Mesenteric fat pad (tissue), 1 donor: ENCODE results near the gene TEKT5. TPM values are rescaled to one million over a fixed set of nuclear protein-coding genes. Genes with fewer than 3 reads are reported as not detected.
"Not testable (repeated sequence)": the region's sequence is repeated elsewhere in the genome, so short reads cannot be mapped to it uniquely, and the experiment has no call there.

Experiments
- DNase-seq: peaks from one replicate; pipeline ENCODE4 v3.0.0-alpha.2; 2020; ENCODE audit warnings: low spot score
- total RNA-seq: library from RNA; stranded (reverse); fragmentation: NEBNext Ultra II Directional; extraction: Animal tissue kit (Norgen Biotek cat#: 25700); gene quantifications from one replicate; pipeline ENCODE4 v1.2.1, GENCODE V29; 2021
- donor health status: DM: yes; HTN: yes; CAD: no.

Gene TEKT5
- total RNA-seq, 1 donor from 2014 or later = not detected

GRCh38 chr16:10635365-10636021, 59.2 kb downstream of the TEKT5 start:
- DNase-seq = no peak

DNA sequence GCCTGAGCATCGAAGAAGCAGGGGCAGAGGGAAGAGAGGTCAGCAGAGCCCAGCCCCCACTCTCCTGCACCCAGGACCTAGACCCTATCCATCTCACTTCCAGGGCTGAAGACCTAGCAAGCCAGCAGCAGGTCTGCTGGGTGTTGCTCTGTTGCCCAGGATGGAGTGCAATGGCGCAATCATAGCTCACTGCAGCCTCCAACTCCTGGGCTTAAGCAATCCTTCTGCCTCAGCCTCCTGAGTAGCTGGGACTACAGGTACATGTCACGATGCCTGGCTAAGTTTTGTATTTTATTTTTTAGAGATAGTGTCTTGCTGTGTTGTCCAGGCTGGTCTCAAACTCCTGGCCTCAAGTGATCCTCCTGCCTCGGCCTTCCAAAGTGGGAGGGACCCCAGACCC, 61.3 kb downstream of the TEKT5 start:
- not testable (repeated sequence) for DNase-seq

DNA sequence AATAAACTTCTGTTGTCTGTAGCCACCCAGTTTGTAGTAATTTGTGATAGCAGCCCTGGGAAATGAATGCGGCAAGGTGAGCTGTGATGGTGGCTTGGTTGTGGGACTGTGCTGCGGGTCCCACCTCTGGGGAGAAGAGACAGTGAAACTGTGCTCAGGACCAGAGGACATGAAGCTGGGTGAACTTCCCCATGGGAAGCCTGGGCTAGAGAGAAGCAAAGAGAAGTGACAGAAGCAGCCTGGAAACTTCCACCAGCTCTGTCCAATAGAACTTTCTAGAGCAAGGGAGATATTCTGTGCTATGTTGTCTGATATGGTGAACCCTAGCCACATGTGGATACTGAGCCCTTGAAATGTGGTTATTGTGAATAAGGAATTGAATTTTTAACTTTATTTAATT, 62.8 kb downstream of the TEKT5 start:
- no peak for DNase-seq

DNA sequence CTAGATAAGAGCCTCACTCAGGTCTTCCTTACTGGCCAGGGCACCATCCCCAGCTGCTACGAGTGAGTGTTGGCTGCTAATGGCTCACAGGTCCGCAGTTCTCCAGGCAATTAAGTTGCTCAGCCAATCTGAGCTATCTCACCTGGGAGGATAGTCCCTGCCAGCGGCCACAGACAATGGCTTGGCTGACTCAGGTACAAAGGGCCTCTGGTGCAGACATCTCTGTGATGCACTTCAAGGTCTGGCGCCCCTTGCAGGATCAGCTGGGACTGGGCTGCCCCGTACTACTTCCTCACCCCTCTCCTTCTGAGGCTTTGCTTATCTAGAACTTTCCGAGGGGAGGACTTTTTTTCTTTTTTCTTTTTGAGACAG, 65.2 kb downstream of the TEKT5 start:
- DNase-seq = no peak

DNA sequence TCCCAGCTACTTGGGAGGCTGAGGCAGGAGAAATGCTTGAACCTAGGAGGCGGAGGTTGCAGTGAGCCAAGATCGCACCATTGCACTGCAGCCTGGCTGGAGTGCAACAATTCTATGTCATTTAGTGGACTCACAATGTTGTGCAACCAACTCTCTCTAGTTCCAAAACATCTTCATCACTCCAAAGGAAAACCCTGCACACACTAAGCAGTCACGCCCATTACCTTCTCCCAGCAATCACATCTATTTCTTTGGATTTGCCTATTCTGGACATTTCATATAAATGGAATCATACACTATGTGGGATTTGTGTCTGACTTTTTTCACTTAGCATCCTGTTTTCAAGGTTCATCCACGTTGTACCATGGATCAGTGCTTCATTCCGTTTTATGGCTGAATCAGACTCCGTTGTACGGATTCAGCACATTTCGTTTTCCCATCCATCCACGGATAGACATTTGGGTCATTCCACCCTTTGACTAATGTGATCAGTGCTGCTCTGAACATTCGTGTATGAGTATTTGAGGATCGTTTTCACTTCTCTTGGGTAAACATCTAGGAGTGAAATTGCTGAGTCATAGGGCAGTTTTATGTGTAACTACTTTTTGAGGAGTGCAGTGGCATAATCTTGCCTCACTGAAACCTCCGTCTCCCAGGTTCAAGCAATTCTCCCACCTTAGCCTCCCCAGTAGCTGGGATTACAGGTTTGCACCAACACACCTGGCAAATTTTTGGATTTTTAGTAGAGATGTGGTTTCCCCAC, 69.0 kb downstream of the TEKT5 start:
- DNase-seq = no peak

- DNase-seq = no peak
Observed at GRCh38 chr16:10624527-10624926, 70.2 kb downstream of the TEKT5 start.

GRCh38 chr16:10623059-10623458, 71.7 kb downstream of the TEKT5 start:
- no peak for DNase-seq

DNA sequence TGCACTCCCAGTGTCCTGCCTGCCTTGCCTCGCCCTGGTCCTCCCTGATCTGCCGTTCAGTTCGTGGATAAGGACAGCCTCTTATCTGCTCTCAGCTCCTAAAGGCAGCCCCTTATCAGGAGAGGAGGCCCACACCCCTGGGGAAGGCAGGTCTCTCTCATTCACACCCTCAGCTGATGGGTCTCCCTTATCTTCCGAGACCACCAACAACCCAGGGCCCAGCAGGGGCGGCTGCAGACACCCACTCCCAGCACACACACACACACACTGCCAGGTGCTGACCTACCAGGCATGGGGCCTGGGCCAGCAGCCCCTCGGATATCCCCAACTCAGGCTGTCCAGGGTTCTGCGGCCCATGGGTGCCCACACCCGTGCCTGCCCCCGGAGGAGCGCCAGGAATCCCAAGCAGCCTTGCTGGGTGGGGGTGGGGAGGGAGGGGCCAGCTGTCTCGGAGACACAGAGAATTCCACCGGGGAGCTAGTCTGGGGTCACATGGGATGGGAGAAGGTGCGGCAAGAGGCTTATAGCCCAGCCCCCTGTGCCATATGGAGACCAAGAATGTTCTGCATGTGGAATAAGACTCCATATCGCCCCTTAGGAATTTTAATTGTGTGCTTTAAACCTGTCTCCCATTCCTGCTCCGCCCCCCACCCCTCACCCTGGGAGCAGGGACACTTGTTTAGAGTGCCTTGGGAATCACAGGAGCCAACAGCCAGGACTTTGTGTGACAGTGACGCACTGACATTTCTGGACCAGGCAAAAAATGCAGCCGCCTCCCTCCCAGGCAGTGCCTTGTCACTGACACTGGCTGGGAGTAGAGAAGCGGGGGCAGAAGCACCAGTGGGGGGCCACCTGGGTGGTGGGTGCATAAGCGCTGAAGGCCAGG, 72.5 kb downstream of the TEKT5 start:
- no peak for DNase-seq

GRCh38 chr16:10621216-10621949, 73.3 kb downstream of the TEKT5 start:
- DNase-seq = not testable (repeated sequence)

DNA sequence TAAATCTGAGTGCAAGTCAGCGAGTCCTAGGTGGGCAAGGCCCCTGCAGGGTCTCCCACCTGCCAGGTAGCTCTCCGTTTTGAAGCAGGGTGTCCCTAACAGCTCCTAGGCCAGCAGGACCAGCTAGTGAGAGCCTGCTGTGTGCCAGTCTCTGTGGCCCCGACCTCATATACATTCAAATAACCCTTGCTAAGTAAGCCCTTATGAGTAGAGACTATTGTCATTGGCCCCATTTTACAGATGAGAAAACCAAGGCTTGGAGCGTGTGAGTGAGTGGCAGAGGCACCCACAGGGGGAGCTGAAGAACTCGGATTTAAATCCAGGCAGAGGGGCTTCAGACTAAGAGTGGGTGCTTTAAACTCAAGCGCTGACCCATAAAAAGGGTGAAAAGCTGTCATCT, 74.6 kb downstream of the TEKT5 start:
- no peak for DNase-seq

DNA sequence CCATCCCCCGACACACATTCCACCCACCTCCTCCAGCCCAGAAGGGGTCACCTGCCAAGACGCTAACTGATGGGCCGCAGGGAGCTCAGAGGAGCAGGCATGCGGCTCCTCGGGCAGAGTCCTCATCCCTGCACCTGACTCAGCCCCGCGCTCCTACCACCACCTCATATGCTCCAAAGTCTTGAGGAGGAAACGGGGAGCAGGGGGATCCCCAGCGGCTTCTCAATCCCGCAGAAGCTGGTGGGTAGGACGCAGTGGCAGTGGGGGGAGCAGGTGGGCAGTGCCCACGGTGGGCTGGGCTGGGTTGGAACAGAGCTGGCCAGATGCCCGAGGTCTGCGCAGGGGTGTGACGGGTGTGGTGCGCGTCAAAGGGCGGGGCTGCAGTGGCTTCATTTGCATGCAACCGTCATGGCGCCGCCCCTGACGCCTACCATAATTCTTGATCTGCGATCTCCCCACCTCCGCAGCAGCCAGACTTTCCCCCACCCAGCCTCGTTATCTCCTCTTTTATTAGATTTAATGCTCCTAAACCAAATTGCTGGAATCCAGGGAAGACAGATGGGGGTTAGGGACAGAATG, 75.4 kb downstream of the TEKT5 start:
- DNase-seq = no peak

- no peak for DNase-seq
Observed at GRCh38 chr16:10618710-10619209, 76.0 kb downstream of the TEKT5 start.

GRCh38 chr16:10617662-10618420, 76.9 kb downstream of the TEKT5 start:
- DNase-seq = no peak

GRCh38 chr16:10616756-10617640, 77.7 kb downstream of the TEKT5 start:
- no peak for DNase-seq

GRCh38 chr16:10616419-10616755, 78.3 kb downstream of the TEKT5 start:
- DNase-seq = no peak

- no peak for DNase-seq
Observed at GRCh38 chr16:10614685-10615084, 80.0 kb downstream of the TEKT5 start.

DNA sequence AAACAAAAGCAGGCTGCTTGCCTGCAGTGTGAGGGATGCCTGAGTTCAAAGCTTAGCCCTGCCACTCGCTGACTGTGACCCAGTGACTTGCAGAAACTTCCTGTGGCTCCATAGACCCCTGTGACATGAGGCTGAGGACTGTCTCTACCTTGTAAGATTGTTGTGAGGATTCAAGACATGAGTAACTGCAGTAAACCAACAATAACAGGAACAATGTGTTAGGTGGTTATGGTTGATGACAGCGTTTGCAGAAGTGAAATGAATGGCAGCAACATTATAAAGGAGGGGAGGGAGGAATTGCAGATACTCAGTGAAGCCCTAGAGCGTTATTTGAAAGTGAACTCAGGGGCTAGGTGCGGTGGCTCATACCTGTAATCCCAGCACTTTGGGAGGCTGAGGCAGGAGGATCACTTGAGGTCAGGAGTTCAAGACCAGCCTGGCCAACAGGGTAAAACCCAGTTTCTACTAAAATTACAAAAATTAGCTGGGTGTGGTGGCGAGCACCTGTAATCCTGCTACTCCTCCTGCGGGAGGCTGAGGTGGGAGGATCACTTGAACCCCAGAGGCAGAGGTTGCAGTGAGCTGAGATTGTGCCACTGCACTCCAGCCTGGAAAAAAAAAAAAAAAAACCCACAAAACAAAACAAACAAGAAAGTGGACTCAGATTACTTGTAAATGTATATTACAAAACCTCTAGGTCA, 80.8 kb downstream of the TEKT5 start:
- DNase-seq = no peak

DNA sequence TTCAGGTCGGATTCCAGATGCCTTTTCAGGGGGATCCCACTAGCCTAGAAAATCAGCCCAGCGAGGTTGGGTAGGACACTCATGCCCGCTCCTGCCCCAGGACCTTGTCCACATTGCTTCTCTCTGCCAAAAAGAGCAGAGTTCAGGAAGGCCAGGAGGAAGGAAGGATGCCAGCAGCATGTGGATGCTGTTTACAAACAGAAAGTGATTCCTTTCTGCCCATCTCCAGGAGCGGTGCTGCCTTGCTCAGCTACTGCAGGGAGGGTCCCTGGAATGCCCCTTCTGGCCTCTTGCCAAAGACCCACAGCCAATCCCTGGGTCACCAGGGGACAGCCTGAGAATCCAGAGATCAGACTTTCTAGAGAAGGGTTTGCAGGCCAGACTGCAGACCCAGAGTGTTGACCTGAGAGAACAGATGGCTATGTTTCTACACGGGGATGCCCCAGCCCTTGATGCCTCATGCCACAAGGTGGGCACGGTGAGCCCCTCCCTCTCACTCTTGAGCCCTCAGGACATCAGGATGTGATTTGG, 82.0 kb downstream of the TEKT5 start:
- DNase-seq = no peak
